ENCODE data around the gene MFN1.
A peak's percentile ranks its signal among the peaks of the same experiment; 100 is the strongest.

MFN1 gene

GRCh38 chr3:179432021-179432420, 84.5 kb downstream of the MFN1 start:
- DNase-seq (ENCODE audit: low spot score): no peak

- DNase-seq (ENCODE audit: low spot score): no peak
These were observed 84.9 kb downstream of the MFN1 start for GRCh38 chr3:179432451-179432850.

GRCh38 chr3:179436517-179436916, 89.0 kb downstream of the MFN1 start:
- no peak for DNase-seq (ENCODE audit: low spot score)

- DNase-seq (ENCODE audit: low spot score): peak; percentile 57
These were observed 91.3 kb downstream of the MFN1 start for GRCh38 chr3:179438841-179439240.

All from germinal center (tissue), 1 donor.